Stimulated activated CD4-positive, alpha-beta T cell treated with anti-CD3 and anti-CD28 coated beads, Interleukin-2, amount 100 ng/mL, for 24 hours (primary cell): ENCODE data around the gene RGMB.
"Not testable (repeated sequence)": the region's sequence is repeated elsewhere in the genome, so short reads cannot be mapped to it uniquely, and the experiment has no call there.

Experiments
- DNase-seq, 2 donors: peaks; one replicate each; pipeline ENCODE4 v3.0.0-alpha.2; 2020

RGMB gene, protein sequence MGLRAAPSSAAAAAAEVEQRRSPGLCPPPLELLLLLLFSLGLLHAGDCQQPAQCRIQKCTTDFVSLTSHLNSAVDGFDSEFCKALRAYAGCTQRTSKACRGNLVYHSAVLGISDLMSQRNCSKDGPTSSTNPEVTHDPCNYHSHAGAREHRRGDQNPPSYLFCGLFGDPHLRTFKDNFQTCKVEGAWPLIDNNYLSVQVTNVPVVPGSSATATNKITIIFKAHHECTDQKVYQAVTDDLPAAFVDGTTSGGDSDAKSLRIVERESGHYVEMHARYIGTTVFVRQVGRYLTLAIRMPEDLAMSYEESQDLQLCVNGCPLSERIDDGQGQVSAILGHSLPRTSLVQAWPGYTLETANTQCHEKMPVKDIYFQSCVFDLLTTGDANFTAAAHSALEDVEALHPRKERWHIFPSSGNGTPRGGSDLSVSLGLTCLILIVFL

DNA sequence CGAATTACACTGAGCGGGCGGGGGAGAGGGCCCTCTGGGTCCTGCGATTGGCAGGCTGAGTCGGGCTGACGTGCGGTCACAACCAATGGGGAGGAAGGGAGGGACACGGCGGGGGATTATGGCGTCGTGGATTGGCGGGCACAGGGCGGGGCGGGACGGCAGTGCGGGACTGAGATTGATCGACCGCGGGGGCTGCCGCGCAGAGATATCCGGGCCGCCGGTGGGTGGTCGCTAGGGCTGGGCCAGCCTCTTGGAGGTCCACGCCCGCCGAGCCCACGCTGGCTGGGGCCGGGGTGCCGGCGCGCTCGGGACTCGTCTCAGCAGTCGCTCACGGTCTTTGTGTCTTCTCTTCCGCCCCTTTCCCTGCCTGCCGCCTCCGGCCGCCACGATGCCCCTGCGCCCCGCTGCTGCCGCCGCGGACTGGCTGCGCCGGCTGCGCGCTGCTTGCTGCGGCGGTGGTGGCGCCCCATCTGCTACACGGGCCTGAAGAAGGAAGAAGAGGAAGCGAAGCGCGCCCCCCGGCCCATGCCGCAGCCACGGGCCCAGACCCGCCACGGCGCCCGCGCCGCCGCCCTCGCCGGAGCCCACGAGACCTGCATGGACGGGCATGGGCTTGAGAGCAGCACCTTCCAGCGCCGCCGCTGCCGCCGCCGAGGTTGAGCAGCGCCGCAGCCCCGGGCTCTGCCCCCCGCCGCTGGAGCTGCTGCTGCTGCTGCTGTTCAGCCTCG is at the start of gene RGMB:
Gene RGMB, plus strand, starts transcription at position 200 of the 728 bp plus-strand sequence. Its CDS starts 408 bp downstream, at position 608.
- peak; percentile 89 to 91 for DNase-seq

DNA sequence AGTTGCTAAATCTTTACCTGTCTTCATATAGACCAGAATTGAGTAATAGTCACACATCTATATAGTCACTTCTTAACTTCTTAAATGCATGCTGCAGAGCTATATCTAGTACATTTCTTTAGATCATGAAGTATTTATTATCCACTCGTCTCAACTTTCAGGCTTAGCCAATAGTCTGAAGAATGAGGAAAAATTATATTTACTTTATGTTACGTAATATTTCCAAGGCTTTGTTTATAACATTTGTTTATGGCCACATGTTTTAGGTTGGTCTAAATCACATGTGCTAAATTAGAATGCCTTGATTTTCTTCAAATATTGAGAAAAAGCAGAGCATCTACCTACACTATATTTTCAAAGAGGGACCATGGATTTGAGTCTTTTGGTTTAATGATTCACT is 47.2 kb upstream of the RGMB start:
- no peak for DNase-seq

DNA sequence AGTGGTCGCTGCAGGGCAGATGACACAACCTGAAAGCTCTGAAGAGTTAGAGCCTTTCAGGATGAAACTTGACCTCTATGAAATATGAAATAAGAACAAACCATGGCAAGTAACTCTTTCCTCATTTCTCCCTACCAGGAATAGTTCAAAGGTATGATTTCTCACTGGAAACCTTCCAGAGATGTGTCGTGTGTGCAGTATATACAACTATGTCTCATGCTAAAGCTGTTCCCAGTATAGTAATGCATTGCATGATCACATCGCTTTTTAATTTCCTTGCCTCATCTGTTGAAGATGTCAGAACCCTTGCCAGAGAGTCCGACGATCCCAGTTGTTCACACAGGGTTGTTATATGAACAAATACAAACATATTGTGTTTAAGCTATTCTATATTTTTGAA is 45.8 kb upstream of the RGMB start:
- no peak for DNase-seq

DNA sequence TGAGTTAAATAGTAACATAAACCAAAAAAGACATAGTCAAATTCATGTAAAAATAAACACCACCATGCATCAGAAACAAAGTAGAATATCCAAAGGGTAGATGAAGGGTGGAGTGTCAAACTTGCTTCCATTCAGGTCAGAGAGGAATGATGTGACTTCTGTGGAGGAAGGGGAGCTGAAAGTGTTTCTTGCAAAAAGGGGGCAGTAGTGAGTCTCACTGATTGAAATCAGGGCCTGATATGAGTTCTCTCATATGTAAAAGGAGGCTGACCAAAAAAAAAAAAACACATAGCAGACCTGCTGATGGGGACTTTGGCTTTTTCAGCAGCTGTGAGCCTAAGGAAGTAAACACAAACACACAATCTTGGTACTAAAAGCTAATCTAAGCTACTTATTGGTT is 38.8 kb upstream of the RGMB start:
- no peak for DNase-seq

DNA sequence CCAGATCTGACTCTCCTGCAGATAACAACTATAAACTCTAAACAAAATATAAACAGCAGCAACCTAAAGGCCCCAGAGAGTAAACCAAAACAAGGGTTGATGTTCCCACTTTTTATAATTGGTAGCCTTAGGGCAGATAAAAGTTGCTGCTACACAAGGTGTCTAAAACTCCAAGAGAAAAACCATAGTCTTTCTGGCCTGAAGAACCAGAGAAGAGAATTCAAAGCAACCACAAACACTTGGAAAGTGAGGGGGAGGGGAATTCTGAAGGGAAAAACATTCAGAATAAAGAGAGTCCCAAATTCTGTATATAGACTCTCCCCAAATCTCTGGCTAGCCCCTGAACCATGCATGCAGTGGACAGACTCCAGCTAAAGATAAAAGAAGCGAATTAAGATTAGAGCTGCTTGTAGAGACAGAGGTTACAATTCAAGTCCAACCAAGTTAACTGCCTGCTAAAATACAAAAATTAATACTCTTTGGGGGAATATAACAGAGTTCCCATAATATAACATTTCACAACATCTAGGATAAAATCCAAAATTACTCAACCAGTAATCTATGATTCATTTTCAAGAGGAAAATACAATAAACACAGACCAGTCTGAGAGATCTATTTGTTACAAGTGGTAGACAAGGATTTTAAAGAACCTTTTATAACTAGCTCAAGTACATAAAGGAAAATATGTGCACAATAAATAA is 37.5 kb upstream of the RGMB start:
- no peak for DNase-seq

DNA sequence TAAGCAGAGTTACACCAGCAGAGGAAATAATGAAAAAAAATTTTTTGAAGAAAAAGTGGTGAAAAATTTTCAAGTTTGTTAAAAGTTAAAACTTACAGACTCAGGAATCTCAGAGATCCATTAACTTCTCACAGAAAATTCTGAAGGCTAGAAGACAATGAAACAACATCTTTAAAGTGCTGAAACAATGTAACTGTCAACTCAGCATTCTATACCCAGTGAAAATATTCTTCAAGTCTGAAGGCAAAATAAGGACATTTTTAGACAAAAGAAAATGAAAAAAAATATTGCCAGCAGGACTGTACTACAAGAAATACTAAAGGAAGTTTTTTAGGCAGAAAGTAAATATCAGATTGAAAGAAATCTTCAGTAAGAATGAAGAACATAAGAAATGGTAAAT is 36.7 kb upstream of the RGMB start:
- no peak for DNase-seq

DNA sequence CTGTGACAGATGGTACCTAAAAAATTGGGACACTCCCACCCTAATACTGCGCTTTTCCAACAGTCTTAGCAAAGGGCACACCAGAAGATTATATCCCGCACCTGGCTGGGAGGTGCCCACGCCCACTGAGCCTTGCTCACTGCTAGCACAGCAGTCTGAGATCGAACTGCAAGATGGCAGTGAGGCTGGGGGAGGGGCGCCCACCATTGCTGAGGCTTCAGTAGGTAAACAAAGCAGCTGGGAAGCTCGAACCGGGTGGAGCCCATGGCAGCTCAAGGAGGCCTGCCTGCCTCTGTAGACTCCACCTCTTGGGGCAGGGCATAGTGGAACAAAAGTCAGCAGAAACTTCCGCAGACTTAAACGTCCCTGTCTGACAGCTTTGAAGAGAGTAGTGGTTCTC is 36.0 kb upstream of the RGMB start:
- DNase-seq, result not testable (repeated sequence)

DNA sequence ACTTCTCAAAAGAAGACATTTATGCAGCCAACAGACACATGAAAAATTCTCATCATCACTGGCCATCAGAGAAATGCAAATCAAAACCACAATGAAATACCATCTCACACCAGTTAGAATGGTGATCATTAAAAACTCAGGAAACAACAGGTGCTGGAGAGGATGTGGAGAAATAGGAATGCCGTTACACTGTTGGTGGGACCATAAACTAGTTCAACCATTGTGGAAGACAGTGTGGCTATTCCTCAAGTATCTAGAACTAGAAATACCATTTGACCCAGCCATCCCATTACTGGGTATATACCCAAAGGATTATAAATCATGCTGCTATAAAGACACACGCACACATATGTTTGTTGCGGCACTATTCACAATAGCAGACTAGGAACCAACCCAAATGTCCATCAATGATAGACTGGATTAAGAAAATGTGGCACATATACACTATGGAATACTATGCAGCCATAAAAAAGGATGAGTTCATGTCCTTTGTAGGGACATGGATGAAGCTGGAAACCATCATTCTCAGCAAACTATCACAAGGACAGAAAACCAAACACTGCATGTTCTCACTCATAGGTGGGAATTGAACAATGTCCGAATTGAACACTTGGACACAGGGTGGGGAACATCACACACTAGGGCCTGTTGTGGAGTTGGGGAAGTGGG is 34.8 kb upstream of the RGMB start:
- DNase-seq, result not testable (repeated sequence)

DNA sequence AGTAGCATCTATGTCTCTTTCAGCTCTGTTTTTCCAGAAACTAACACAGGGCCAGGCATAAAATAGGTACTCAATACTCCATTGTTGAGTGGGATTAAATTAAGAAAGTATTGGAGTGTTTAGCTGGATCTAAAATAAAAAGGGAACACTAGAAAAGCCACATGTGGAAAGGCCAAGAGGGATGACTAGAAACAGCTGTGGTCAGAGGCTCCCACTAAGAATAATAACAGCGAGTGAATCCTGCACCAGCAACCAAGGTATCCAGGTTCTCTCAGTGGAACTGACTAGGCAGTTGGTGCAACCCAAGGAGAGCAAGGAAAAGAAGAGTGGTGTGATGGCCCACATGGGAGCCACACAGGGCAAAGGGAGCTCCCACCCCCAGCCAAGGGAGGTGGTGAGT is 31.5 kb upstream of the RGMB start:
- no peak for DNase-seq

DNA sequence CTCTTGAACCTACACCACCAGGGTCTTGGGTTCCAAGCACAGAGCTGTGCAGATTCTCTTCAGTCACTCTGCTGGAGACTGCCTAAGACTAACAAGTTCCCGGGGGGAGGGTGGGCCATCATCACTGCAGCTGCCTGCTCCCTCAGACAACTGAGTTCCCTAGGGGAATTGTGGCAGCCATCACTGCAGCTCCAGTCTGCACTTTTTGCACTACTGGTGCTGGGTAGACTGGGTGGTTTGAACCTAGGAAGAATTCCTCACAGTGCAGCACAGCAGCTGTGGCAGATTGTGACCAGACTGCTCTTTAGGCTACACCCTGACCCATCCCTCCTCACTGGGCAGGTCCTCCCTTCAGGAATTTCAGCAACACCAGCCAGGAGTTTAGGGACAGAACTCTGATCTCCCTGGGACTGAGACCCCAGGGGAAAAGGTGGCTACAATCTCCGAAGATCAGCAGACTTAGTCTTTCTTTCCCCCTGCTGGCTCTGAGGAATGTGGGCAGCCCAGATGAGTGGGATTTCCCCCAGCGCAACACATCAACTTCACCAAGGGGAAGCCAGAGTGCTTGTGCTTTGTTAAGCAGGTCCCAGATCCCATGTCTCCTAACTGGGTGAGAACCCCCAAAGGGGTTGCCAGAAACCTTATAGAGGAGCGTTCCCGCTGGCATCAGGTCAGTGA is 30.9 kb upstream of the RGMB start:
- DNase-seq, result no peak

DNA sequence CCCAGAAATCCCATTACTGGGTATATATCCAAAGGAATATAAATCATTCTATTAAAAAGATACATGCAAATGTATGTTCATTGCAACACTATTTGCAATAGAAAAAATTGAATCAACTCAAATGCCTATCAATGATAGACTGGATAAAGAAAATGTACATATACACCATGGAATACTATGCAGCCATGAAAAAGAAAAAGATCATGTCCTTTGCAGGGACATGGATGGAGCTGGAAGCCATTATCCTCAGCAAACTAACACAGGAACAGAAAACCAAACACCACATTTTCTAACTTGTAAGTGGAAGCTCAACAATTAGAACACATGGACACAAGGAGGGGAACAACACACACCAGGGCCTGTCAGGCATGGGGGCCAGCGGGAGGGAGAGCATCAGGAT is 25.2 kb upstream of the RGMB start:
- DNase-seq, result not testable (repeated sequence)

DNA sequence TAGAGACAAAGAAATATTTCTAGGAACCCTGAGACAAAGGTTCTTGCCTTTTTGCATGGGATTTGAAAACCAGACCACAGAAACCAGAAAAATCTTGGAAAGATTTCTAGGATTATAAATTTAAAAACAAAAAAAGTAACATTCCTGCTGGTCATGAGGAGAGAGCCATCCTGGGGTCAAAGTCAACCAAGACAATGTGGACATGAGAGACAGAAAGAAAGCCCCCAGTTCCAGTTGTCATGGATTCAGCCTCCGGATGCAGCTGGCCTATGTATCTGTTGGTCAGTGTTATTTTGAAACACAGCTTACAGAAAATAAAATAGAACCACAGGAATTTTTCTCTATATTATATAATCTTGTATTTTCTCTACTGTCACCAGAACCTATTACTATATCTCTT is 24.4 kb upstream of the RGMB start:
- DNase-seq, result no peak

DNA sequence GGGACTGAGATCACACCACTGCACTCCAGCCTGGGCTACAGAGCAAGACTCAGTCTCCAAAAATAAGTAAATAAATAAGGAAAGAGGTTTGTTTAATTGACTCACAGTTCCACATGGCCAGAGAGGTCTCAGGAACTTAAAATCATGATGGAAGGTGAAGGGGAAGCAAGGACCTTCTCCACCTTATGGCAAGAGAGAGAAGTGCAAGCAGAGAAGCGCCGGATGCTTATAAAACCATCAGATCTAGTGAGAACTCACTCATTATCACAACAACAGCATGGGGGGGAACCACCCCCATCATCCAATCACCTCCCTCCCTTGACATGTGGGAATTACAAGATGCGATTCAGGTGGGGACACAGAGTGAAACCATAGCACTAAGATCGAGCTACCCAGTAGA is 22.8 kb upstream of the RGMB start:
- DNase-seq, result no peak

DNA sequence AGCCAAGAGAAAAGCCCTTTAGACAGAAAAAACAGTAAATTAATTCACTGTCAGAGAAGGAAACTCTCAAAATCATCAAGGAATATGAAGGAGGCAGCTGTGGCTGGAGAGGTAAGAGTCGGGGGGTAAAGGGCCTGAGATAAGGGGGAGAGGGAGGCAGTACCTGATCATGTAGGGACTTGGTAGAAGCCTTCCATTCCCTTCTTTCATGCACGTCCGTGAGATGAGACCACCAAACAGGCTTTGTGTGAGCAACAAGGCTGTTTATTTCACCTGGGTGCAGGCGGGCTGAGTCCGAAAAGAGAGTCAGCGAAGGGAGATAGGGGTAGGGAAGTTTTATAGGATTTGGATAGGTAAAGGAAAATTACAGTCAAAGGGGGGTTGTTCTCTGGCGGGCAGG is 21.1 kb upstream of the RGMB start:
- not testable (repeated sequence) for DNase-seq

DNA sequence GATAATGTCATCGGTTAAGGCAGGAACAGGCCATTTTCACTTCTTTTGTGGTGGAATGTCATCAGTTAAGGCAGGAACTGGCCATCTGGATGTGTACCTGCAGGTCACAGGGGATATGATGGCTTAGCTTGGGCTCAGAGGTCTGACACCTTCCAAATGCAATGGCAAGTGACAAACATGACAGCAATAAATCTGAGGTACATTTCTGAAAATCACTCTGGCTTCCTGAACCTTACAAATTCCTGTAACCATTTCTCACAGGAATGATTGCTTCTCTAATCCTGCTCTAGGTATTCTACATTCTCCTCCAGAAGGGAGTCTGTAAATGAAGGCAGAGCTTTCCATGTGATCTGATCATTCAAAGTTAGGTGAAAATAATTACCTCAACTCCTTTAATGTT is 20.7 kb upstream of the RGMB start:
- DNase-seq, result not testable (repeated sequence)

DNA sequence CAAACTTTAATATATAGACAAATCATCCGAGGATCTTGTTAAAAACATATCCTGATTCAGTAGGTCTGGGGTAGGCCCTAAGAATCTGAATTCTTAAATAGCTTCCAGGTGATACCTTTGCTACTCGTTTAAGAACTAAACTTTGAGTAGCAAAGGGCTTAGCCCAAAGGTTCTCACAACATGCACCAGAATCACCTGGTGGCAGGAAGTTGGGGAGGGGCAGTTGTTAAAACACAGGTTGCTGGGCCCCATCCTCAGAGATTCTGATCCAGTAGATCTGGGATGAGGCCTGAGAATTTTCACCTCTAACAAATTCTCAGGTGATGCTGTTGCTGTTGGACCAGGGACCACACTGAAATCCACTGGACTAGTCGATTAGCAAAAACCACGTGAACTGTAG is 20.0 kb upstream of the RGMB start:
- no peak for DNase-seq

DNA sequence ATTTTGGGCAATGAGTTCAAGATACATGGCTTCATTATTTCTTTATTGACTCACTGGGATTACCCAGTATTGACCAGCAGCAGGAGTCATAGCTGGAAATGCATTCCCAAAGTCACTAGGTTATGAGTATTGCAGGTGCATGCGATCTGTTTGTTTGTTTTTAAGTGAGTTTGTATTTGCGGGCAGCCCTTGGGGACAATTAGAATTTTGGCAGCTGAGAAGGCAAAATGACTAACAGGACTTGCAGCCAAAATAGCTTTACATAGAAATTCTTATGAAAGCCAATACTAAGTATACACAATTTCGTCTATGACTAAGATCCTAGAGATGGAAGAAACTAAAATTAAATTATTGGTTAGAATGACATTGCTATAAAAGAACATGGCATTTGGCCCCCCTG is 18.1 kb upstream of the RGMB start:
- DNase-seq, result no peak

DNA sequence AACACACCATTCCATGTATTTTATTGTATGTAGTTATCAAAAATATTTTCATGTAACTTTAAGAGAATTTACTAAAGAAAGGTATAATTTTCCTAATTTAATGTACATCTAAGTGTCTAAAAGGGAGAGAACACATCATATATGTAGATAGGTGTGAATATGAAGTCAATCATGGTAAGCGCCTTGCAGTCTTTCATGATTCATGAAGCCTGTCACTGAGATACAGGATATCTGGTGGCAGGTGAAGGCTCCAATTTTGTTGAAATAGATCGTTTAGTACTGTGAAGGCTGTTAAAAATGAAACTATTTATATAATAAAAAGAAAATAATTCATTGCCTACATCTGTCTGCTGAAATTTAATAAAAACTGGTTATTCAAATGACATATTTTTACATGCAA is 15.5 kb upstream of the RGMB start:
- no peak for DNase-seq

DNA sequence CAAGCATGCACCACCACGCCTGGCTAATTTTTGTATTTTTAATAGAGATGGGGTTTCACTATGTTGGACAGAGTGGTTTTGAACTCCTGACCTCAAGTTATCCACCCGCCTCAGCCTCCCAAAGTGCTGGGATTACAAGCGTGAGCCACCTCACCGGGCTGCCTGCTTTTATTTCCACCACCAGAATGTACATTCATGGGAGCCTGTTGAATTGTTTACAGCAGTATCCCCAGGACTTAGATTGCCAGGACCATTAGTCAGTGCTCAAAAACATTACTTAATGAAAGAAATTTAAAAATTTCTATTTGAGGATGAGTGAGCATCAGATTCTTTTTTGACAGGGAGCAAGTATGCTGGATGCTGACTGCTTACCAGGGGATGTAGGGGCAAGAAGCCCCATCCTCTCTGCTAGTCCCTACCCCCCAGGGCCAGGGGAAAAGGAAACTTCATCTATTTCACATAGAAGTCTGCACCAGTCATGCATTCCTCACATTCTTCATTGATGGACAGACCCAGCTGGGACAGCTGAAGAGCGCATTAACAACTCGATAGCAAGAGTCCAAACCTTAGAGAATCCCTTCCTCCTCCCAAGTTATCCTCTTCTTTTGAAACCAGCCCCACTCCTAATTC is 10.3 kb upstream of the RGMB start:
- DNase-seq, result no peak

DNA sequence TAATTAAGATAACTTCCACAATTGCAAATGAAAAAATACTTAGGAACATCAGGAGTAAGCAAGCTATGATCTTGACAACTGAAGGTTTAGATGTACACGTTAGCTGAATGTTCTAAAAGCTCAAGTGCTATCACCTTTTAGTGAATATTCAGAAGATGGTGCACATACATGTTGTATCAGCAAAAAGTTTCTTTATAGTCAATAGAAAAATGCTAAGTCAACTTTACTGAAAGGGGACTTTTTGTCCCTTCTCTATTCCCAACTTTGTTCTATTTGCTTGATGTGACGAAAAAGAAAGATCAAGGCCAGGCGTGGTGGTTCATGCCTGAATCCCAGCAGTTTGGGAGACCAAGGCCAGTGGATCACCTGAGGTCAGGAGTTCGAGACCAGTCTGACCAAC is 7.6 kb upstream of the RGMB start:
- no peak for DNase-seq

DNA sequence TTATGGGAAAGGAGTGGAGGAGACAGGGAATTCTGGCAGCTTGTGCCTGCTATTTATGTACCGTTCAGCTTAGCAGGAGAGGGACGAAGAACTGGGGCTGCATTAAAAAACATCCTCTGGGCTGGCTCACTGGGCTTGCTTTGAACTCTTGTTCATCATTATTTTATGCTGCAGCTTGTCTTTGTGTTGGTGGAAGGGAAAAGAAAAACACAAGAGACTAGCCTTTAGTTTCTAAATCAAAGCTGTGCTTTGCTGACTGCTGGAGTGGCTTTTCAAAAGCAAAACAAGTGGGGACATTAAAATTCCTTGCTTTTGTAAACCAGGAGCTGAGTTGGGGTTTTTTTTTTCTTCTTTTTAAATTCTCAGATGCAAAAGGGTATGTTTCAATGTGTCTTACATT is 5.9 kb upstream of the RGMB start:
- DNase-seq, result no peak
